ENCODE data around the gene ANXA2.

DNA sequence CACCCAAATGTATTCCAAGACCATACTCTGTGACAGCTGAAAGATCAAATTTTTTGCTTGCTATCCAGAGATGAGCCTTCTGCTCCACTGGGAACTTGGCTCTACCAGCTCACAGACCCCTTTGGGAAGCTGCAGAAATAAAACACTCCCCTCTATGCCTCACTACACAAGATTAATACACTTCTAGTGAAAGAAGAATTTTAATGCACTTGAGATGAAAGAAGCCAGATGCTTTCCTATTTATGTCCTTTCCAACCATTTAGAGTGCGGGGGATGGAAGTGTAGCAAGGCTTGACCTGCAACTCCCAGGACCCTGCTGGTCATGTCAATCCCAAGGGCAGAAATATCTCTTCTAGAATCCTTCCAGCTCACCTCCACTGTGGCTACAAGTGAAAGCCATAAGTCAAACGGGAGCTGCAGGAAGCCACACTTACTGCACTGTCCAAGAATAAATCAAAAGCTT lies 34.7 kb downstream of the ANXA2 start:
- TF ChIP-seq, protein P1, sequence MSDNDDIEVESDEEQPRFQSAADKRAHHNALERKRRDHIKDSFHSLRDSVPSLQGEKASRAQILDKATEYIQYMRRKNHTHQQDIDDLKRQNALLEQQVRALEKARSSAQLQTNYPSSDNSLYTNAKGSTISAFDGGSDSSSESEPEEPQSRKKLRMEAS (IDR thresholded peaks at IDR 0.05; ENCODE audit: low read depth), result no peak
- no peak for TF ChIP-seq POLR2AphosphoS5 (IDR thresholded peaks at IDR 0.05; ENCODE audit: low read depth, low read length)
- TF ChIP-seq TAF1 (IDR thresholded peaks at IDR 0.05; ENCODE audit: borderline replicate concordance, low read depth, low read length), result 0 out of 2 replicates have a peak, but pooled peaks have one; percentile 14
